B cell (primary cell): ENCODE data around the gene NR0B2. TPM values are rescaled to one million over a fixed set of nuclear protein-coding genes. Genes with fewer than 3 reads are reported as not detected.

Source experiments
- ATAC-seq: fragments of 200-7000 bp; cut with Tn5 transposase; one replicate; pipeline ENCODE4 v1.10.0; 2021; ENCODE audit warnings: low read depth, mild to moderate bottlenecking, moderate number of reproducible peaks, moderate library complexity
- CTCF ChIA-PET: fragments of 350-600 bp; sonication (Branson Sonifier 250); formaldehyde crosslinking; loops from one replicate; lab custom pipeline; 2021; ENCODE audit warnings: antibody characterized with exemption, inconsistent platforms; lab: Charles Lee
- POLR2A ChIA-PET: fragments of 350-600 bp; sonication (Branson Sonifier 250); formaldehyde crosslinking; loops from one replicate; lab custom pipeline; 2021; ENCODE audit warnings: antibody characterized with exemption; lab: Charles Lee
- DNase-seq: peaks from one replicate; pipeline ENCODE4 v3.0.0; 2013
- H2AFZ ChIP-seq: 2 replicates; pipeline ENCODE4 v1.6.1; 2012; ENCODE audit warnings: mild to moderate bottlenecking, low read depth, low read length; ENCODE audit not compliant: insufficient read depth, poor library complexity, severe bottlenecking
- H3K27ac ChIP-seq, 2 donors: 1 replicate in 1 of 2; 2 replicates in 1 of 2; pipeline ENCODE4 v1.5.1; 2012 to 2013; ENCODE audit warnings: low read length in 2 of 2, mild to moderate bottlenecking in 2 of 2, moderate library complexity in 1 of 2
- H3K27me3 ChIP-seq, 4 experiments: fragments of 200-600 bp in 1 of 4; sonication (generic) in 1 of 4; replicated peaks in 1 of 4; 1 replicate in 2 of 4; 2 replicates in 2 of 4; pipeline versions ENCODE4 v1.6.1 to v1.7.0; 2013 to 2016; ENCODE audit warnings: low read length in 3 of 4, mild to moderate bottlenecking in 2 of 4, mixed read lengths in 1 of 4, moderate library complexity in 1 of 4; ENCODE audit not compliant: insufficient read depth in 4 of 4, control insufficient read depth in 3 of 4; ENCODE audit errors: control extremely low read depth in 1 of 4
- H3K36me3 ChIP-seq, 2 experiments: replicated peaks in 1 of 2; 1 replicate in 1 of 2; 2 replicates in 1 of 2; pipeline versions ENCODE4 v1.6.1 to v1.7.1; 2013; ENCODE audit warnings: low read length in 1 of 2; ENCODE audit not compliant: insufficient read depth in 2 of 2, control insufficient read depth in 1 of 2; ENCODE audit errors: control extremely low read depth in 1 of 2, extremely low read depth in 1 of 2
- H3K4me1 ChIP-seq, 2 donors: fragments of 200-600 bp in 1 of 2; sonication (generic) in 1 of 2; 1 replicate in 1 of 2; 2 replicates in 1 of 2; pipeline versions ENCODE4 v1.5.1 to v1.6.1; 2013 to 2017; ENCODE audit warnings: low read length in 2 of 2; ENCODE audit not compliant: control insufficient read depth in 2 of 2, insufficient read depth in 2 of 2
- H3K4me2 ChIP-seq: replicated peaks from 2 replicates; pipeline ENCODE3; 2012; ENCODE audit warnings: mild to moderate bottlenecking, low read depth, low read length; ENCODE audit not compliant: poor library complexity, severe bottlenecking
- H3K4me3 ChIP-seq, 5 experiments: fragments of 200-600 bp in 1 of 5; sonication (generic) in 1 of 5; 1 replicate in 3 of 5; 2 replicates in 2 of 5; pipeline versions ENCODE4 v1.5.1 to v1.7.0; 2011 to 2016; ENCODE audit warnings: low read length in 4 of 5, mild to moderate bottlenecking in 4 of 5, low read depth in 2 of 5, control low read depth in 1 of 5, moderate library complexity in 1 of 5; ENCODE audit not compliant: insufficient read depth in 1 of 5; ENCODE audit errors: control extremely low read depth in 1 of 5, extremely low read depth in 1 of 5
- H3K79me2 ChIP-seq: fragments of 200-600 bp; sonication (generic); one replicate; pipeline ENCODE4 v1.6.0; 2016; ENCODE audit warnings: low read length; ENCODE audit not compliant: control insufficient read depth, insufficient read depth
- H3K9ac ChIP-seq: fragments of 200-600 bp; sonication (generic); 2 replicates; pipeline ENCODE4 v1.6.1; 2017; ENCODE audit warnings: mild to moderate bottlenecking, low read length, moderate library complexity
- H3K9me3 ChIP-seq, 3 donors: one replicate each; pipeline versions ENCODE4 v1.6.1 to v1.7.1; 2013; ENCODE audit warnings: low read length in 2 of 3; ENCODE audit not compliant: control insufficient read depth in 2 of 3, insufficient read depth in 1 of 3; ENCODE audit errors: control extremely low read depth in 1 of 3
- H4K20me1 ChIP-seq: 2 replicates; pipeline ENCODE4 v1.6.0; 2012; ENCODE audit warnings: mild to moderate bottlenecking, low read length; ENCODE audit not compliant: insufficient read depth, control insufficient read depth, poor library complexity, severe bottlenecking
- H3K27ac Mint-ChIP-seq: one replicate; pipeline ENCODE4 v1.8.0; 2021; ENCODE audit warnings: mixed read lengths
- H3K27me3 Mint-ChIP-seq: one replicate; pipeline ENCODE4 v1.8.0; 2021; ENCODE audit warnings: mixed read lengths
- H3K4me1 Mint-ChIP-seq: one replicate; pipeline ENCODE4 v1.8.0; 2021; ENCODE audit warnings: mixed read lengths
- H3K4me3 Mint-ChIP-seq: one replicate; pipeline ENCODE4 v1.8.0; 2021; ENCODE audit warnings: mixed read lengths
- H3K9me3 Mint-ChIP-seq: one replicate; pipeline ENCODE4 v1.8.0; 2022; ENCODE audit warnings: mixed read lengths; ENCODE audit not compliant: insufficient read depth
- CTCF ChIP-seq: fragments of 200-600 bp; IDR thresholded peaks from one replicate; pipeline ENCODE4 v1.8.0; 2022; ENCODE audit warnings: antibody characterized with exemption, mild to moderate bottlenecking
- EZH2 ChIP-seq: IDR thresholded peaks from 2 replicates; pipeline ENCODE4 v1.6.1; 2012; ENCODE audit warnings: borderline replicate concordance, low read depth, mild to moderate bottlenecking, moderate library complexity, low read length; ENCODE audit not compliant: insufficient read depth, poor library complexity, severe bottlenecking
- WGBS: methylation state at CpG from one replicate; pipeline ENCODE4 v1.1.5; 2013; ENCODE audit warnings: missing lambda C conversion rate; ENCODE audit not compliant: insufficient coverage; 5-methylcytosine and 5-hydroxymethylcytosine counted together
- intact Hi-C: fragments of 100-400 bp; cut with micrococcal nuclease; formaldehyde crosslinking; loops from one replicate; pipeline ENCODE4 v1.10.0; 2022
- polyA plus RNA-seq: library from polyadenylated mRNA; depleted of rRNA; stranded (reverse); fragments of >200 nt; gene quantifications from 2 replicates; pipeline ENCODE4 v1.2.3, GENCODE V29; 2012
- total RNA-seq, 2 donors: library from RNA; stranded (reverse); fragments of 120-200 nt in 1 of 2; gene quantifications; 1 replicate in 1 of 2; 2 replicates in 1 of 2; pipeline versions ENCODE4 v1.2.3 to v1.2.4, GENCODE V29; 2013 to 2022

Gene NR0B2
- total and polyA plus RNA-seq, 2 donors (not counting 1 experiment from before 2014, with no cell fraction given), result not detected

- H3K27ac Mint-ChIP-seq, result peak overlapping the region; percentile 89
- Histone ChIP-seq H3K36me3 (no peaks in the 10 kb centered on the region), H3K9ac (peak overlapping the region; percentile 99), H3K4me2 (peak overlapping the region; percentile 95), H3K4me1 (peaks cover 9 to 25% of the 10 kb centered on the region in 2 donors), H3K27me3 (no peaks in the 10 kb centered on the region), H4K20me1 (no peaks in the 10 kb centered on the region), H2AFZ (peak overlapping the region; percentile 99), H3K4me3 (peak overlapping the region; percentile 80 to 99 (median 89)), H3K9me3 (no peaks in the 10 kb centered on the region), H3K79me2 (no peaks in the 10 kb centered on the region), H3K27ac (peak overlapping the region; percentile 86 to 90)
- peak overlapping the region; percentile 94 for H3K4me3 Mint-ChIP-seq
- peak; percentile 95 for ATAC-seq
- ChIA-PET CTCF (interaction anchor here (0.5 to 3.8 kb wide), 18 partner anchors 10 to 804 kb away, joined by 3 to 22 read pairs (median 6); partner anchors contain the start of gene GPN2), POLR2A (interaction anchor here (0.5 to 2.8 kb wide), 14 partner anchors 9 to 1095 kb away, joined by 3 to 26 read pairs (median 4); partner anchors contain the start of genes GPATCH3, GPN2, PIGV and XKR8)
- no peaks in the 10 kb centered on the region for H3K27me3 Mint-ChIP-seq
- H3K4me1 Mint-ChIP-seq, result peaks cover 20% of the 10 kb centered on the region
- WGBS, result under 1% methylated on average over 75 of the region's 75 CpGs
- intact Hi-C loops, result loop anchor here (1.0 to 2.0 kb wide), 7 partner anchors 13 to 56 kb away; partner anchors contain the start of genes GPATCH3, GPN2 and NUDC
- TF ChIP-seq EZH2, result no peak
- no peak for TF ChIP-seq CTCF
- DNase-seq, result peak; percentile 97
- no peaks in the 10 kb centered on the region for H3K9me3 Mint-ChIP-seq
These were observed 48.9 kb downstream of the NR0B2 start for GRCh38 chr1:26864610-26865480.
